ENCODE results near the gene NACC2. TPM values are rescaled to one million over a fixed set of nuclear protein-coding genes. Genes with fewer than 3 reads are reported as not detected.

NACC2 gene
- total RNA-seq, 4 donors from 2014 or later, result 26.0 to 51.7 (median 43.5) TPM

GRCh38 chr9:135956802-135957174, 138.3 kb downstream of the NACC2 start:
- H3K27ac ChIP-seq, result peak overlapping the region; percentile 97 to 100 (median 100)
- peak overlapping the region; percentile 53 to 99 (median 95) for H3K4me3 ChIP-seq
- DNase-seq (peak; percentile 86 to 92), ATAC-seq (peak; percentile 14 to 25)
- peaks cover 63 to 70% of the 10 kb centered on the region in 2 donors for H3K4me1 ChIP-seq
- intact Hi-C loops (cut with DNase I; ENCODE audit: low total_unique reads), result loop anchor here (2.0 kb wide), 1 partner anchor 734 kb away; no protein-coding TSS in a partner anchor
- no peaks in the 10 kb centered on the region for H3K9me3 ChIP-seq
- H3K27me3 ChIP-seq, result no peaks in the 10 kb centered on the region
- peaks cover 0 to 23% of the 10 kb centered on the region in 2 donors for H3K36me3 ChIP-seq
- TF ChIP-seq CTCF (IDR thresholded peaks at IDR 0.05 in 4 of 5, conservative IDR thresholded peaks at IDR 0.05 in 1 of 5) (peak in 1 of 5 experiments; percentile 34), POLR2A (IDR thresholded peaks at IDR 0.05) (peak; percentile 85 to 93)
- in situ Hi-C loops (cut with MboI; ENCODE audit: low sequenced_read_pairs in 4 of 4), result no loop called here

Other genes starting within 250 kb of the NACC2 start
- 10 to 100 TPM; 54.8 to 94.9 (median 82.9) TPM for gene CAMSAP1, start 187.7 kb downstream of the NACC2 start, total RNA-seq
- gene UBAC1, start 133.9 kb downstream of the NACC2 start, total RNA-seq, result 100 to 1,000 TPM; 218 to 263 (median 248) TPM
- 10 to 100 TPM; 25.7 to 46.9 (median 41.5) TPM for gene TMEM250, start 23.6 kb upstream of the NACC2 start, total RNA-seq
- gene LHX3, start 109.8 kb upstream of the NACC2 start, total RNA-seq, result not detected
- gene QSOX2, start 150.5 kb upstream of the NACC2 start, total RNA-seq, result 1 to 10 TPM; 3.3 to 5.8 (median 5.2) TPM
- gene CCDC187, start 208.8 kb upstream of the NACC2 start, total RNA-seq, result not detected
- gene GPSM1, start 232.2 kb upstream of the NACC2 start, total RNA-seq, result 1 to 10 TPM in 2 of 4 donors, under 1 TPM in 1, not detected in 1; 0.98 to 1.7 (median 1.2) TPM

Data from gastrocnemius medialis (tissue), 4 donors.